GM12878 (cell line): ENCODE results near the gene GUCY1A1. TPM values are rescaled to one million over a fixed set of nuclear protein-coding genes. Genes with fewer than 3 reads are reported as not detected.

Experiments used
- ATAC-seq: fragments of 200-7000 bp; cut with Tn5 transposase; 3 replicates; pipeline ENCODE4 v1.9.1; 2020; ENCODE audit warnings: mild to moderate bottlenecking, moderate library complexity
- BruUV-seq: library from RNA; stranded (reverse); fragments of 400-500 nt; replicated peaks from 2 replicates; lab custom pipeline; 2021; lab: Mats Ljungman, UMichigan
- CTCF ChIA-PET: fragments of 300-600 bp; sonication (Branson Sonifier 250); formaldehyde crosslinking; extraction: SDS; loops from one replicate; lab custom pipeline; 2021; ENCODE audit warnings: inconsistent platforms; lab: Yijun Ruan, JAX
- POLR2A ChIA-PET: fragments of 350-600 bp; formaldehyde crosslinking; extraction: SDS; loops from one replicate; lab custom pipeline; 2021; ENCODE audit warnings: inconsistent platforms; lab: Charles Lee
- RAD21 ChIA-PET: fragments of 300-600 bp; sonication (Branson Sonifier 250); formaldehyde crosslinking; loops from one replicate; lab custom pipeline; 2023; ENCODE audit warnings: antibody characterized with exemption; ENCODE audit not compliant: unreplicated experiment; lab: Charles Lee
- SMC1A ChIA-PET: fragments of 300-600 bp; sonication (Branson Sonifier 250); formaldehyde crosslinking; loops from one replicate; lab custom pipeline; 2023; ENCODE audit not compliant: unreplicated experiment, uncharacterized antibody; lab: Charles Lee
- DNase-seq: peaks from one replicate; pipeline ENCODE4 v3.0.0-alpha.2; 2011; ENCODE audit warnings: low read depth, low spot score
- FAIRE-seq: peaks from 3 replicates; lab custom pipeline; 2011; peaks lifted over from hg19 to GRCh38; lab: Jason Lieb, UNC
- H2AFZ ChIP-seq: 2 replicates; pipeline ENCODE4 v1.6.0; 2011; ENCODE audit warnings: low read depth, low read length, control low read depth; ENCODE audit not compliant: control insufficient read depth
- H3K27ac ChIP-seq: 2 replicates; pipeline ENCODE4 v1.5.1; 2011; ENCODE audit warnings: control low read depth; ENCODE audit not compliant: control insufficient read depth, insufficient read depth
- H3K27me3 ChIP-seq, 2 experiments: replicated peaks in 1 of 2; 2 replicates each; pipeline versions ENCODE4 v1.6.0 to v1.6.1; 2011; ENCODE audit warnings: low read length in 1 of 2; ENCODE audit not compliant: control insufficient read depth in 2 of 2, insufficient read depth in 2 of 2
- H3K36me3 ChIP-seq, 2 experiments: 2 replicates each; pipeline ENCODE4 v1.5.1; 2011; ENCODE audit warnings: low read length in 1 of 2; ENCODE audit not compliant: control insufficient read depth in 2 of 2, insufficient read depth in 2 of 2
- H3K4me1 ChIP-seq: 2 replicates; pipeline ENCODE4 v1.6.1; 2011; ENCODE audit warnings: mild to moderate bottlenecking, low read length, moderate library complexity, mixed read lengths; ENCODE audit not compliant: control insufficient read depth, insufficient read depth
- H3K4me2 ChIP-seq: 2 replicates; pipeline ENCODE4 v1.6.0; 2011; ENCODE audit warnings: control low read depth; ENCODE audit not compliant: control insufficient read depth, insufficient read depth
- H3K4me3 ChIP-seq: fragments of 200-600 bp; sonication (generic); 2 replicates; pipeline ENCODE4 v1.5.1; 2016
- H3K79me2 ChIP-seq: 2 replicates; pipeline ENCODE4 v1.6.0; 2011; ENCODE audit warnings: low read length; ENCODE audit not compliant: control insufficient read depth, insufficient read depth
- H3K9ac ChIP-seq: 2 replicates; pipeline ENCODE4 v1.8.0; 2011; ENCODE audit warnings: low read length, control low read depth, mixed read lengths; ENCODE audit not compliant: control insufficient read depth, insufficient read depth
- H3K9me3 ChIP-seq: replicated peaks from 3 replicates; pipeline ENCODE4 v1.5.1; 2011; ENCODE audit warnings: mild to moderate bottlenecking, low read length; ENCODE audit not compliant: control insufficient read depth, insufficient read depth
- H4K20me1 ChIP-seq: 2 replicates; pipeline ENCODE4 v1.6.0; 2011; ENCODE audit not compliant: control insufficient read depth, insufficient read depth
- CHD4 ChIP-seq: fragments of 200-600 bp; sonication (generic); IDR thresholded peaks from 2 replicates; pipeline ENCODE4 v1.6.1; 2016; ENCODE audit warnings: mild to moderate bottlenecking
- CREM ChIP-seq: IDR thresholded peaks from 2 replicates; pipeline ENCODE4 v1.6.1; 2014; ENCODE audit warnings: antibody characterized with exemption, low read depth
- CUX1 ChIP-seq: IDR thresholded peaks from 2 replicates; pipeline ENCODE4 v1.6.1; 2012; ENCODE audit warnings: improper control_type of control experiment, low read depth, low read length; ENCODE audit not compliant: insufficient replicate concordance
- IRF5 ChIP-seq: fragments of 450-650 bp; IDR thresholded peaks from 2 replicates; pipeline ENCODE4 v1.6.1; 2017; ENCODE audit warnings: borderline replicate concordance
- NR2C1 ChIP-seq: fragments of 450-650 bp; IDR thresholded peaks from 2 replicates; pipeline ENCODE4 v1.6.1; 2017; ENCODE audit warnings: antibody characterized with exemption, mild to moderate bottlenecking, moderate library complexity
- PBX3 ChIP-seq: IDR thresholded peaks from 2 replicates; pipeline ENCODE4 v1.6.1; 2011; ENCODE audit warnings: mild to moderate bottlenecking, low read depth, low read length, moderate library complexity; ENCODE audit not compliant: insufficient replicate concordance
- STAT1 ChIP-seq: fragments of 450-650 bp; conservative IDR thresholded peaks from 2 replicates; pipeline ENCODE4 v1.6.1; 2014; ENCODE audit warnings: antibody characterized with exemption, mild to moderate bottlenecking
- USF2 ChIP-seq: IDR thresholded peaks from 2 replicates; pipeline ENCODE4 v1.6.1; 2011; ENCODE audit warnings: low read depth, low read length, improper control_type of control experiment, borderline replicate concordance
- WRNIP1 ChIP-seq: IDR thresholded peaks from 2 replicates; pipeline ENCODE4 v1.6.1; 2011; ENCODE audit warnings: low read depth, low read length, improper control_type of control experiment, borderline replicate concordance
- ZNF622 ChIP-seq: fragments of 450-650 bp; IDR thresholded peaks from 2 replicates; pipeline ENCODE4 v1.6.1; 2017; ENCODE audit warnings: mild to moderate bottlenecking, inconsistent platforms
- WGBS: methylation state at CpG from one replicate; pipeline ENCODE4 v1.1.6; 2016; ENCODE audit warnings: low lambda C conversion rate; ENCODE audit not compliant: insufficient replicate concordance, insufficient coverage; ENCODE audit errors: missing lambda C conversion rate; 5-methylcytosine and 5-hydroxymethylcytosine counted together
- in situ Hi-C: fragments of 300-500 bp; cut with MboI; formaldehyde crosslinking; loops from 9 replicates; pipeline ENCODE4 v1.14.3; 2018; ENCODE audit warnings: mixed read lengths
- intact Hi-C: fragments of 100-400 bp; cut with micrococcal nuclease; formaldehyde crosslinking; loops from one replicate; pipeline ENCODE4 v1.14.2; 2022; ENCODE audit not compliant: unreplicated experiment
- polyA plus RNA-seq, 11 experiments: library from polyadenylated mRNA; depleted of rRNA in 4 of 11; unstranded in 6 of 11; stranded (reverse) in 5 of 11; fragments of >200 nt; fragmentation: Nextera tagmentation in 4 of 11; fragmentation: Illumina TruSeq in 1 of 11; extraction: Ambion mirVana in 4 of 11; extraction: Trizol in 1 of 11; gene quantifications; 1 replicate in 1 of 11; 2 replicates in 10 of 11; pipeline versions ENCODE4 v1.2.1 to v1.2.3, GENCODE V29; 2011 to 2016; ENCODE audit warnings: inconsistent platforms in 2 of 11, missing spikeins in 2 of 11, low read depth in 1 of 11
- total RNA-seq, 4 experiments: library from RNA; depleted of rRNA in 3 of 4; stranded (reverse); fragments of >200 nt in 3 of 4; fragmentation: Illumina TruSeq in 1 of 4; extraction: Trizol in 1 of 4; gene quantifications; 2 replicates each; pipeline versions ENCODE4 v1.2.1 to v1.2.3, GENCODE V29; 2013 to 2021

GUCY1A1 gene
- total and polyA plus RNA-seq, 10 of the 15 experiments (the other 5 are each of a cell fraction or from before 2014, with no cell fraction given) = 0.44 to 22.6 (median 0.55) TPM

- peak overlapping the region; percentile 92 for H3K4me2 ChIP-seq
- no peaks in the 10 kb centered on the region for H3K79me2 ChIP-seq
- ChIA-PET RAD21 (interaction anchor here (0.6 to 6.3 kb wide), 31 partner anchors 8 to 286 kb away, joined by 3 to 55 read pairs (median 5); partner anchors contain the start of genes CTSO and GUCY1B1), POLR2A (interaction anchor here (0.6 to 2.8 kb wide), 18 partner anchors 8 to 224 kb away, joined by 3 to 16 read pairs (median 4); partner anchors contain the start of gene GUCY1B1), SMC1A (interaction anchor here (0.8 to 6.2 kb wide), 19 partner anchors 8 to 138 kb away, joined by 3 to 57 read pairs (median 8); partner anchors contain the start of gene GUCY1B1), CTCF (interaction anchor here (0.8 to 1.7 kb wide), 6 partner anchors 8 to 121 kb away, joined by 3 to 6 read pairs (median 4); partner anchors contain the start of gene GUCY1B1)
- DNase-seq = no peak
- peak overlapping the region; percentile 41 for H3K4me3 ChIP-seq
- no peaks in the 10 kb centered on the region for H3K36me3 ChIP-seq
- FAIRE-seq = peak; percentile 72
- intact Hi-C loops = loop anchor here (5.0 kb wide), 2 partner anchors 89 to 284 kb away; partner anchors contain the start of genes CTSO and GUCY1B1
- 9% methylated on average over 36 of the region's 71 CpGs for WGBS
- H3K27me3 ChIP-seq = peaks cover 4 to 21% of the 10 kb centered on the region in 2 experiments; a peak in 3 of 4 replicates
- ATAC-seq = peak; percentile 71
- no peaks in the 10 kb centered on the region for H4K20me1 ChIP-seq
- no peaks in the 10 kb centered on the region; the same call in 1 of the 2 replicates for H3K4me1 ChIP-seq
- BruUV-seq = no TSS peak
- H3K9me3 ChIP-seq = no peaks in the 10 kb centered on the region
- peak overlapping the region; percentile 65 for H2AFZ ChIP-seq
- H3K9ac ChIP-seq = no peak overlapping the region
- H3K27ac ChIP-seq = no peak overlapping the region
- in situ Hi-C loops = no loop called here
- TF ChIP-seq NR2C1 (0 out of 2 replicates have a peak, but pooled peaks have one; percentile 6), USF2 (no peak; the same call in 1 of the 2 replicates), STAT1 (0 out of 2 replicates have a peak, but pooled peaks have one; percentile 42), CHD4 (no peak), CUX1 (peak; percentile 92), PBX3 (no peak), CREM (no peak), ZNF622 (no peak), IRF5 (no peak), WRNIP1 (no peak)
These were observed 1.2 kb downstream of the GUCY1A1 start for GRCh38 chr4:155667568-155668511.
